Esophagus (tissue), 2 donors: ENCODE measurements around the gene LMAN2L. TPM values are rescaled to one million over a fixed set of nuclear protein-coding genes. Genes with fewer than 3 reads are reported as not detected.

Source experiments
- H3K27ac ChIP-seq, 2 donors: one replicate each; pipeline ENCODE4 v1.5.1; 2013; ENCODE audit warnings: low read depth in 2 of 2, mild to moderate bottlenecking in 2 of 2, inconsistent platforms in 1 of 2, low read length in 1 of 2, moderate library complexity in 1 of 2
- H3K27me3 ChIP-seq, 2 donors: one replicate each; pipeline ENCODE4 v1.6.1; 2013; ENCODE audit warnings: low read length in 2 of 2, control low read depth in 1 of 2, mild to moderate bottlenecking in 1 of 2; ENCODE audit not compliant: insufficient read depth in 2 of 2, control insufficient read depth in 1 of 2
- H3K36me3 ChIP-seq, 2 donors: one replicate each; pipeline ENCODE4 v1.6.1; 2013; ENCODE audit warnings: low read length in 1 of 2; ENCODE audit not compliant: control insufficient read depth in 2 of 2, insufficient read depth in 2 of 2
- H3K4me1 ChIP-seq, 2 donors: one replicate each; pipeline ENCODE4 v1.6.1; 2013; ENCODE audit warnings: low read length in 1 of 2; ENCODE audit not compliant: control insufficient read depth in 2 of 2, insufficient read depth in 2 of 2
- H3K4me3 ChIP-seq, 2 donors: one replicate each; pipeline ENCODE4 v1.5.1; 2013; ENCODE audit warnings: low read length in 2 of 2, mild to moderate bottlenecking in 2 of 2, low read depth in 1 of 2, moderate library complexity in 1 of 2
- H3K9me3 ChIP-seq, 2 donors: one replicate each; pipeline ENCODE4 v1.6.1; 2013; ENCODE audit warnings: mild to moderate bottlenecking in 2 of 2, low read depth in 1 of 2, low read length in 1 of 2, moderate library complexity in 1 of 2; ENCODE audit not compliant: control insufficient read depth in 2 of 2, insufficient read depth in 1 of 2
- WGBS, 2 donors: extraction: QIAGEN DNeasy Blood & Tissue Kit; methylation state at CpG; one replicate each; pipeline ENCODE4 v1.1.7; 2013; 5-methylcytosine and 5-hydroxymethylcytosine counted together
- polyA plus RNA-seq, 2 donors: library from polyadenylated mRNA; stranded (reverse); fragments of 200-250 nt; gene quantifications; one replicate each; pipeline ENCODE4 v1.2.3, GENCODE V29; 2013
- donor health status: healthy with polysubstance abuse.
- donor health status: Bipolar disorder and iron deficiency.

The LMAN2L gene
- polyA plus RNA-seq, 2 donors: 5.3 to 6.2 TPM

- Histone ChIP-seq H3K36me3 (peaks cover 3 to 11% of the 10 kb centered on the region in 2 donors), H3K27me3 (no peaks in the 10 kb centered on the region), H3K27ac (peak overlapping the region in 1 of 2 donors; percentile 27), H3K4me3 (no peak overlapping the region), H3K9me3 (no peaks in the 10 kb centered on the region), H3K4me1 (peaks cover 12 to 25% of the 10 kb centered on the region in 2 donors)
- WGBS, 2 donors: 73 to 74% methylated on average over 20 of the region's 20 CpGs
These were observed 32.1 kb upstream of the LMAN2L start for GRCh38 chr2:96771796-96772618.

GRCh38 chr2:96770442-96771202 is 30.8 kb upstream of the LMAN2L start:
- H3K4me1 ChIP-seq: peaks cover 12 to 28% of the 10 kb centered on the region in 2 donors
- H3K36me3 ChIP-seq: peaks cover 7 to 13% of the 10 kb centered on the region in 2 donors
- WGBS, 2 donors: 83 to 87% methylated on average over 25 of the region's 25 CpGs
- no peak overlapping the region for H3K27ac ChIP-seq
- no peak overlapping the region for H3K4me3 ChIP-seq
- no peaks in the 10 kb centered on the region for H3K9me3 ChIP-seq
- no peaks in the 10 kb centered on the region for H3K27me3 ChIP-seq

- peaks cover 12 to 28% of the 10 kb centered on the region in 2 donors for H3K4me1 ChIP-seq
- no peak overlapping the region for H3K27ac ChIP-seq
- H3K27me3 ChIP-seq: no peaks in the 10 kb centered on the region
- H3K4me3 ChIP-seq: no peak overlapping the region
- 40 to 42% methylated on average over 7 of the region's 7 CpGs for WGBS, 2 donors
- H3K9me3 ChIP-seq: no peaks in the 10 kb centered on the region
- H3K36me3 ChIP-seq: peaks cover 7 to 13% of the 10 kb centered on the region in 2 donors
These were observed 29.9 kb upstream of the LMAN2L start for GRCh38 chr2:96769814-96770213.

GRCh38 chr2:96768083-96768561 is 28.3 kb upstream of the LMAN2L start:
- peaks cover 7 to 13% of the 10 kb centered on the region in 2 donors for H3K36me3 ChIP-seq
- H3K4me1 ChIP-seq: peaks cover 21 to 40% of the 10 kb centered on the region in 2 donors
- no peak overlapping the region for H3K4me3 ChIP-seq
- no peaks in the 10 kb centered on the region for H3K27me3 ChIP-seq
- no peaks in the 10 kb centered on the region for H3K9me3 ChIP-seq
- peak overlapping the region in 1 of 2 donors; percentile 16 for H3K27ac ChIP-seq
- 66 to 72% methylated on average over 8 of the region's 8 CpGs for WGBS, 2 donors

- Histone ChIP-seq H3K4me1 (peaks cover 24 to 42% of the 10 kb centered on the region in 2 donors), H3K27ac (no peak overlapping the region), H3K36me3 (peaks cover 7 to 13% of the 10 kb centered on the region in 2 donors), H3K27me3 (no peaks in the 10 kb centered on the region), H3K4me3 (no peak overlapping the region), H3K9me3 (no peaks in the 10 kb centered on the region)
- WGBS, 2 donors: 90% methylated on average over 9 of the region's 9 CpGs
These were observed 27.4 kb upstream of the LMAN2L start for GRCh38 chr2:96767135-96767871.

GRCh38 chr2:96764253-96764637 is 24.4 kb upstream of the LMAN2L start:
- peak overlapping the region; percentile 45 to 62 for H3K27ac ChIP-seq
- H3K9me3 ChIP-seq: no peaks in the 10 kb centered on the region
- H3K4me1 ChIP-seq: peaks cover 19 to 44% of the 10 kb centered on the region in 2 donors
- H3K4me3 ChIP-seq: peak overlapping the region; percentile 49 to 65
- peaks cover 3 to 7% of the 10 kb centered on the region in 2 donors for H3K36me3 ChIP-seq
- H3K27me3 ChIP-seq: no peaks in the 10 kb centered on the region
- 34 to 35% methylated on average over 8 of the region's 8 CpGs for WGBS, 2 donors

- H3K27ac ChIP-seq: peak overlapping the region; percentile 45 to 62
- 17 to 25% methylated on average over 7 of the region's 7 CpGs for WGBS, 2 donors
These were observed 23.8 kb upstream of the LMAN2L start for GRCh38 chr2:96763511-96764252.

GRCh38 chr2:96762529-96763311 is 22.9 kb upstream of the LMAN2L start:
- Histone ChIP-seq H3K4me3 (peak overlapping the region; percentile 65 to 78), H3K36me3 (peaks cover 3 to 7% of the 10 kb centered on the region in 2 donors), H3K4me1 (peaks cover 19 to 41% of the 10 kb centered on the region in 2 donors), H3K9me3 (no peaks in the 10 kb centered on the region), H3K27me3 (no peaks in the 10 kb centered on the region), H3K27ac (peak overlapping the region; percentile 12 to 42)
- WGBS, 2 donors: 20 to 22% methylated on average over 15 of the region's 15 CpGs

More at GRCh38 chr2:96763511-96764252, 23.8 kb upstream of the LMAN2L start:
- Histone ChIP-seq H3K27me3 (no peaks in the 10 kb centered on the region), H3K9me3 (no peaks in the 10 kb centered on the region), H3K4me3 (peak overlapping the region; percentile 49 to 65), H3K36me3 (peaks cover 3 to 7% of the 10 kb centered on the region in 2 donors), H3K4me1 (peaks cover 19 to 43% of the 10 kb centered on the region in 2 donors)
